Activated CD4-positive, CD25-positive, alpha-beta regulatory T cell treated with anti-CD3 and anti-CD28 coated beads, Interleukin-2, amount 50 U/mL, for 16 hours (primary cell): ENCODE results near the gene IGF1R.
"Not testable (repeated sequence)": the region's sequence is repeated elsewhere in the genome, so short reads cannot be mapped to it uniquely, and the experiment has no call there.

ENCODE experiments used
- DNase-seq: peaks from one replicate; pipeline ENCODE4 v3.0.0-alpha.2; 2020; ENCODE audit warnings: low read depth, low spot score

IGF1R gene

DNA sequence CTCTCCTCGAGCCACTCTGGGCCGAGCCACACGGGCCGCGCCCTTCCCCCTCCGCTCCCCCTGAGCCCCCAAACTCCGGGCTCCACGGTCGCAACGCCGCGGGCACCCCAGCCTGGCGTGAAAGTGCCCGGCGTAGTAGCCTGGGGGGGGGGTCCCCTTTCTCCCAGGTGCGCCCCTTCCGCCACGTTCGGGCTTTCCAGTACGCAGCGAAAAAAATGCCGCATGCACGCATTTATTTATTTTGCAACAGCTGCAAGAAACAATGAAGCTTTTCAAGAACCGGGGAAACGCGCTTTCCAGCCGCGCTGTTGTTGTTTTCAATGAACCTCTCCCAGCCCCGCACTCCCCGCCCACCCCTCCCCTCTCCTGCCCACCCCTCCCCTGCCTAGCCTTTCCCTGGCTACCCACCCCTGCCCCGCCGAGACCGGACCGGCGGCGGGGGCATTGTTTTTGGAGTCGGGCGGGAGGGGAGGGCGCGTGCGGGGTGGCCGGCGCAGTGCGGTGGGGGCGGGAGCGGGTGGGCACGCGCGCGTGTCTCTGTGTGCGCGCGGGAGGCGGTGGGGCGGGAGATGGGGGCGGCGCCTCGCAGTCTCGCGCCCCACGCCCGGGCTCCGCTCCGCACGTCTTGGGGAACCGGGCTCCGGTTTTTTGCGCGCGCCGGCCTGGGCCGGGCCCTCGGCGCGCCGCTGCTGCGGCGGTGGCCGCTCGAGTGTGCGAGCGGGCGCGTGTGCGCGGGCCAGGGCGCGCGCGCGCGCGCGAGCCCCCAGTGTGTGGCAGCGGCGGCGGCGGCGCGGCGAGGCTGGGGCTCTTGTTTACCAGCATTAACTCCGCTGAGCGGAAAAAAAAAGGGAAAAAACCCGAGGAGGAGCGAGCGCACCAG lies at the start of gene IGF1R:
TSS of gene IGF1R (plus strand) at position 766 of the 880 bp plus-strand sequence. CDS start 1,043 bp downstream, outside the sequence.
- DNase-seq: peak; percentile 56

- DNase-seq: no peak
Measured at GRCh38 chr15:98599909-98600691, 48.2 kb upstream of the IGF1R start.

- no peak for DNase-seq
Measured at GRCh38 chr15:98604983-98605382, 43.4 kb upstream of the IGF1R start.

DNA sequence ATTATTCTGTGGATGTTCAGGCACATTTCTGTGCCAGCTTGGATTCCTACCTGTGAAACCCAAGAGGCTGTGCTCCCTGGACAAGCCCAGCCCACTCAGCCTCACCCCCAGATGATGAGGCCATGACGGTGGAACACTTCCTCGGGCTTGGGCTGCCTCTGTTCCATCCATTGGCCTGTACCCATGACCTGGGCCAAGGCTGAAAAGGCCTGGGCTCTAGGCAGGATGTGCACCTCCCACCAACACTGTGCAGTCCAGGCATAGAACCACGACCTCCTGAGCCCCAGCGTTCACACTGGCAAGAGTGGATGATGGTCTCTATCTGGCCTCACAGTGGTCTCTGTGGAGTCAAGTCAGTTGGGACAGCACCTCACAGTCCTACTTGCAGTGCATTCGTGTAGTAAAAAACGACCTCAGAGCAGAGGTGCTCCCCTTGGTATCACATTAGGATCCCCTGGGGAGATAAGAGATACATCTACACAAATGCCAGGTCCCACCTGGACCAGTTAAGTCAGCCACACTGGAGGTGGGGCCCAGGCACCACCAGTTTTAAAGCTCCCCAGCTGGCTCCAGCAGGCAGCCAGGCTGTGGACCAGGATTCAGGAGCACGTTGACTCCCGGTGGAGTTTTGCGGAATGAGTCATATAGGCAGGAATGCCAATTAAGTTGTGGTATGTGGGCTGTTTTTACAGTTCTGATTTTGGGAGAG lies 39.0 kb upstream of the IGF1R start:
- DNase-seq: no peak

DNA sequence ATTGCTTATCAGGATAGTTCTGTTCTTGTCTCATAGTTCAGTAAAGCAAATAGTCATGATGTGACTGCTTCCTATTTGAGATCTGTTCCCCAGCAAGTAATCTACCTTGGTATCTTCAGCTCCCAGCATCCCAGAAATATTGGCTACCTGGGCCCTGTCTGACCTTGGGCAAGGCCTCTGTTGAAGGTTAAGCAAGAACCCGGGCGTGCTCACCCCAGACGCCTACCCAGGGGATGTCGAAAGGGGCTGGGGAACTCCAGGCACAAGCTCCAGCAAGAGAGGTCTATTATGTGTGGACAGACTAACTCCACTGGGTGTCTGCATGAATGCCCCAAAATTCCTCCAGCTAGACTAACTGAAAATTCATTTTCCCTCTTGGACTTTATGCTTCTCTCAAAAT lies 37.3 kb upstream of the IGF1R start:
- no peak for DNase-seq

- DNase-seq: no peak
Measured at GRCh38 chr15:98611808-98612207, 36.5 kb upstream of the IGF1R start.

DNA sequence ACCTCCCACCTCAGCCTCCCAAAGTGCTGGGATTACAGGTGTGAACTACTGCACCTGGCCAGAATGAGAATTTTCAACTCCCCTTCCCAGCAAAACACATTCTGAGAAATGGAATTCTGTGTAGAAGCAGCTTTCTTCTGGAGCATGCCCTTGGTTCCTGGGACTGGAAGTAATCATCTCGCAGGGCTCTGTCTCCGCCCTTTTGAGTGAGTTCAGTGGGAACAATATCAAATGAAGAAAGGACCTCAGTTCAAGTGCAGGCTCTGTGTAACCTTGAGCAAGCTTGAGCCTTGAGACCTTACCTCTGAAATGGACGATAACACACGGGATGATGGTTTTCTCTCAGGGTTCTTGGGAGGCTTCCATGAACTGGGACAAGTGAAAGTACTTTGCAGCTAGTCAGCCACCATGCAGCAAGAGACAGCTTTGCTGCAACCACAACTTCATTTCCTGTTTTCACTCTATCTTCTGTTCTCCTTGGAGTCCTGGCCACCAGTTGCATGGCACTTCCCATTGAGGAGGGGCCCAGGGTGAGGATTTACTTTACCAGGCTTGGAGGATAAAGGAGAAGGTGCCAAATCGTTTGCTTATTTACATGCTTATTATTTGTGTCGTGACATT lies 35.7 kb upstream of the IGF1R start:
- no peak for DNase-seq

GRCh38 chr15:98614681-98615080 lies 33.7 kb upstream of the IGF1R start:
- no peak for DNase-seq

DNA sequence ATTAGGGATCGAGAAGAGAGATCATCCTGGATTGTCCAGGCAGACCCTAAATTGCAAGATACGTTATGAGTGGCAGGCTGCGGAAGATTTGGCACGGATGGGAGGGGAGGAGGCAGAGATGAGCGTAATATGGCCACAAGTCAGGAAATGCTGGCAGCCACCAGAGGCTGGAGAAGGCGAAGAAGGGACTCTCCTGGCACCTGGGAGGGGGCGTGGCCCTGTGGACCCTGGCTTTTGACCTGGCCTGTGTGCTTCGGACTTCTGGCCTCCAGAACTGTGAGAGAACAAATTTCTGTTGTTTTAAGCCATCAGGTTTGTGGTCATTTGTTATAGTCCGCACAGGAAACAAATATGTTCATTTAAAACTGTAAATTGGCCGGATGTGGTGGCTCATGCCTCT lies 31.9 kb upstream of the IGF1R start:
- DNase-seq: no peak

DNA sequence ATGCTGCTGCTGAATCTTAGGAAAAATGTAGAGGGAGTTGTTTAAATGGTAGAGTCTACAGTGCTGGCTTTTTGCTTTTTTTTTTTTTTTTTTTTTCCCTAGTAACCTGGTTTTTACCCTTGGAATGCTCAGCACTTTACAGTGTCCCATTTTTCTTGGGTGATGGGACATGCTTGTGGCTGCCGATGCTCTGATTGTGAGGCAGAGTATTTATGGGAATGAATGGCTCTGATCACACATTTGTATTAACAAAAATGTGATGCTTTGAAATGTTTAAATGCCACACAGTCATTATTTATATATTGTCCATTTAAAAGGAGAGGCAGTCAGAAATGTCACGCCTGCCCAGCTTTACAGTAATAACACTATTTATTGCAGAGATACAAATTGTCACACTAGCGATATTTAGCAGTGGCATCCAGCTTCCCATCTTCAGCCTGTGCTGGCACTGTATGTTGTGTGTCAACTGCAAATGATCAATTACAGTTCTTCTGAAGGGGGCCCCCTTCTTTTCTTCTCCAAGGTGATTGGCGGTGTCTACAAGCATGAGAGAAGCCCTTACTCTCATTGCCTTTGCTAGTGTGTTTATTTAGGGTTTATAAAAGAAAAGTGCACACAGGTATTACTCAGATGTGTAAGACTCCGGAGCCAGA lies 30.9 kb upstream of the IGF1R start:
- no peak for DNase-seq

DNA sequence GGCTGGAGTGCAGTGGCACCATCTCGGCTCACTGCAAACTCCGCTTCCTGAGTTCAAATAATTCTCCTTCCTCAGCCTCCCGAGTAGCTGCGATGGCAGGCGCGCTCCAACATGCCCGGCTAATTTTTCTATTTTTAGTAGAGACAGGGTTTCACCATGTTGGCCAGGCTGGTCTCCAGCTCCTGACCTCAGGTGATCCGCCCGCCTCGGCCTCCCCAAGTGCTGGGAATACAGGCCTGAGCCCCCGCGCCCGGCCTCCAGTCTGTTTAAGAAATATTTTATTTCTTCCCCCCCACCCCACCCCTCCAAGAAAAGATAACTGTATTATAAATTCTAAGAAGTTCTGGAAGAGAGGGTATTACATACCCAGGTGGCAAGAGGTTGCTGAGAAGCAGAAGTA lies 29.8 kb upstream of the IGF1R start:
- DNase-seq: not testable (repeated sequence)

DNA sequence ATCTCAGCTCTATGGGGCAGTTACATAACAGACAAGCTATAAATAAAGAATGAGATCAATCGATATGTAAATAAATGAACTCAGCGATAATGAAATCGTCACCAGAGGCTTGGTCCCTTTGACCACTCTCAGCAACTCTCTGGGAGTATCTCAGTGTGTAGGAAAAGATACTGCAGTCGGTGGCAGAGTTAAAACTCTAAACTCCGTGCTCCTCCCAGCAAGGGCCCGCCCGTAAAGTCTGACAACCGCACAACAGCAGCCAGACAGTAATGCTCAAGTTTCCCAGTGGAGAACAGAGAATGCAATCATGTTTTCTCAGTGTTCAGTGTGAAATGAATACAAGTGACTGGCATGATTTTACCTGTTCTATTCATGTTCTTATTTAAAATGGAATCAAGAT lies 28.3 kb upstream of the IGF1R start:
- DNase-seq: no peak

GRCh38 chr15:98621021-98621420 lies 27.3 kb upstream of the IGF1R start:
- no peak for DNase-seq

DNA sequence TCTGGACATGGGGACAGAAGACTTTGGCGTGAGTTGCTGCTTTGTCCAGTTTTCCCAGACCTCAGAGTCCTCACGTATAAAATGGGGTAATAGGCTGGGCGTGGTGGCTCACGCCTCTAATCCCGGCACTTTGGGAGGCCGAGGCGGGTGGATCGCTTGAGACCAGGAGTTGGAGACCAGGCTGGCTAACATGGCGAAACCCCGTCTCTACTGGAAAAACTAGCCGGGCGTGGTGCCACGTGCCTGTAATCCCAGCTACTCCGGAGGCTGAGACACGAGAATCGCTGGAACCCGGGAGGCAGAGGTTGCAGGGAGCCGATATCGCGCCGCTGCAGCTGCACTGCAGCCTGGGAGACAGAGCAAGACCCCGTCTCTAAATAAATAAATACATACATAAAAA lies 22.7 kb upstream of the IGF1R start:
- no peak for DNase-seq

DNA sequence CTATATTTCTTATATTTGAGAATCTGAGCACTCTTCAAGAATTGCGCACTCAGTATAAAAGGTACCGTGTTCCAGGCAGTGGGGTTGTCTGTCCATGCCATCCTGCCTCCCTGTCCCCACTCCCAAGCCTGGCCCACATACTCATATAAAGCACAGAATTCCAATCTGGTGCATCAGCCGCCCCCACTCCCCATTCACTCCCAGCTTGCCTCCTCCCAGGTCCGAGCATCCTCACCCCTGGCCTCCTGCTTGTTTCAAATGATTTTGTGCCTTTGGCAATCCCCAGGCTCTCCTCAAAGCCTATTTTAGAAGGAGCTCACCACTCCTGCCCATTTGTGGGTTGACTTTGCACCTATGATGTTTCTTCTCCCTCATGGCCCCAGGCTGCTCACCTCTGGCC lies 22.2 kb upstream of the IGF1R start:
- DNase-seq: no peak

GRCh38 chr15:98628216-98628615 lies 20.1 kb upstream of the IGF1R start:
- DNase-seq: no peak

GRCh38 chr15:98635848-98636247 lies 12.5 kb upstream of the IGF1R start:
- DNase-seq: no peak

DNA sequence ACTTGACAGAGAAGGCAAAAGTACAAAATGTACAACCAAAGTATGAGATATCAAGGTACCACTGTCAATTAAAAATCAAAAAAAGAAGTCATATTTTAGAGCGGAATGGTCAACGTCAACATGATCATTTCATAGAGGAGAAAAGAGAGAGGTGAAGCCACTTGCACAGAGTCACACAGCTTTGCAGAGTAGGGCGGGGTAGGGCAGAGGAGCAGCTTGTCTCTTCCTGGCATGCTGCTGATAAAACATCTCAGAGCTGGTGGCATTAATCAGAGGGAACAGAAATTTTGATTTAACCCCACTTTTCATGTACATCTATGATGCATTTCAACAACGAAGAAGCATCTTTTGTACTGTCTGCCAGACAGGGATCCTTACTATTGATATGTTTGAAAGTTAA lies 5.2 kb upstream of the IGF1R start:
- DNase-seq: no peak

GRCh38 chr15:98646546-98647025 lies 1.8 kb upstream of the IGF1R start:
- no peak for DNase-seq

- DNase-seq: peak; percentile 12
Measured at GRCh38 chr15:98647026-98647773, 1.1 kb upstream of the IGF1R start.
